ENCODE results near the gene PTGFR.

PTGFR gene, protein sequence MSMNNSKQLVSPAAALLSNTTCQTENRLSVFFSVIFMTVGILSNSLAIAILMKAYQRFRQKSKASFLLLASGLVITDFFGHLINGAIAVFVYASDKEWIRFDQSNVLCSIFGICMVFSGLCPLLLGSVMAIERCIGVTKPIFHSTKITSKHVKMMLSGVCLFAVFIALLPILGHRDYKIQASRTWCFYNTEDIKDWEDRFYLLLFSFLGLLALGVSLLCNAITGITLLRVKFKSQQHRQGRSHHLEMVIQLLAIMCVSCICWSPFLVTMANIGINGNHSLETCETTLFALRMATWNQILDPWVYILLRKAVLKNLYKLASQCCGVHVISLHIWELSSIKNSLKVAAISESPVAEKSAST

DNA sequence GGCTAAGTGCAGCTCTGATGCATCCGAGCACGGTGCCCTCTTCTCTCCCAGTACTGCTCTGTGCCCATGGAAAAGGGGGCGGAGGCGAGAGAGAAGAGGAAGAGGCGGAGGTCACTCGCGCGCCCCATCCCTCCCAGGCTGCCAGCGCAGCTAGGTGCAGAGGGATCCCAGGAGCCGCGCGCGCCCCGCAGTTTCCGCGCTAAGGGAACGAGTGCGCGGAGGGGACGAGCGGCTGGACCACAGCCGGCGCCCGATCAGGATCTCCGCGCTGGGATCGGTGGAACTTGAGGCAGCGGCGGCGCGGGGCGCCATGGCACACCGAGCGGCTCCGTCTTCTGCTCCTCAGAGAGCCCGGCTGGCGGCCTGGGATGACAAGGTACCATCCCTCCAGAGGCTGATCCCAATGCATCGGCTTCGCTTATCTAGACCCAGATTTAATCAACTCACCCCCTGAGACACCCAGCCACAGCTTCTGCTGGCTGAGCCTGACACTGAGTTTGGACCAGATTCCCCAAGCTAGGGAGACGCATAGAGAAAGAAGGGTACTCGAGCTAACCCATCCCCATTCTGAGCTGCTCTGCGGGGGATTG, at the start of gene PTGFR:
Gene PTGFR (plus strand): TSS at position 114 of the 590 bp plus-strand sequence. CDS start 1,770 bp downstream, outside the sequence.
- DNase-seq (ENCODE audit: low read depth) = no peak
- no peak within 1 kb of the TSS for H3K4me3 ChIP-seq (ENCODE audit: low read depth, low read length)
- TF ChIP-seq, protein P1, sequence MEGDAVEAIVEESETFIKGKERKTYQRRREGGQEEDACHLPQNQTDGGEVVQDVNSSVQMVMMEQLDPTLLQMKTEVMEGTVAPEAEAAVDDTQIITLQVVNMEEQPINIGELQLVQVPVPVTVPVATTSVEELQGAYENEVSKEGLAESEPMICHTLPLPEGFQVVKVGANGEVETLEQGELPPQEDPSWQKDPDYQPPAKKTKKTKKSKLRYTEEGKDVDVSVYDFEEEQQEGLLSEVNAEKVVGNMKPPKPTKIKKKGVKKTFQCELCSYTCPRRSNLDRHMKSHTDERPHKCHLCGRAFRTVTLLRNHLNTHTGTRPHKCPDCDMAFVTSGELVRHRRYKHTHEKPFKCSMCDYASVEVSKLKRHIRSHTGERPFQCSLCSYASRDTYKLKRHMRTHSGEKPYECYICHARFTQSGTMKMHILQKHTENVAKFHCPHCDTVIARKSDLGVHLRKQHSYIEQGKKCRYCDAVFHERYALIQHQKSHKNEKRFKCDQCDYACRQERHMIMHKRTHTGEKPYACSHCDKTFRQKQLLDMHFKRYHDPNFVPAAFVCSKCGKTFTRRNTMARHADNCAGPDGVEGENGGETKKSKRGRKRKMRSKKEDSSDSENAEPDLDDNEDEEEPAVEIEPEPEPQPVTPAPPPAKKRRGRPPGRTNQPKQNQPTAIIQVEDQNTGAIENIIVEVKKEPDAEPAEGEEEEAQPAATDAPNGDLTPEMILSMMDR (IDR thresholded peaks at IDR 0.05; ENCODE audit: low read depth, low read length, missing control alignments) = no peak

DNA sequence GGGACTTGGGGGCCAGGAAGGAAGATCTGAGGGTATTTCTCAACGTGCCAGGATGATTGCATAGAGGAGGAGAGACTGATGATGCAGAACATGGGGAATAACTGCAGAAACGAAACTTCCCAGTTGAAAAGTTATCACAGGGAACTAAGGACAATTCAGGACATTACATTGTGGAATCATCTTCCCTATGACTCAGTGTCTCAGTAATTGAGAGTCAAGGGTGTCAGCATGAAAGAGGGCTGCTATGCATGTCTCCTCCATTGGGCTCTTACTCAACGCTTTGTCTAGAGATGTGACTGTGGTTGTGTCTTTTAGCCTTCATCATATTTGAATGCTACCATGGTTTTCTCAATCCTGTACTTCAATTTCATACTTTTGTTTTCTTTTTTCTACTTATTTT, 48.9 kb upstream of the PTGFR start:
- TF ChIP-seq, protein P1 (IDR thresholded peaks at IDR 0.05; ENCODE audit: low read depth, low read length, missing control alignments) = no peak
- no peak overlapping the region for H3K4me3 ChIP-seq (ENCODE audit: low read depth, low read length)
- DNase-seq (ENCODE audit: low read depth) = no peak

DNA sequence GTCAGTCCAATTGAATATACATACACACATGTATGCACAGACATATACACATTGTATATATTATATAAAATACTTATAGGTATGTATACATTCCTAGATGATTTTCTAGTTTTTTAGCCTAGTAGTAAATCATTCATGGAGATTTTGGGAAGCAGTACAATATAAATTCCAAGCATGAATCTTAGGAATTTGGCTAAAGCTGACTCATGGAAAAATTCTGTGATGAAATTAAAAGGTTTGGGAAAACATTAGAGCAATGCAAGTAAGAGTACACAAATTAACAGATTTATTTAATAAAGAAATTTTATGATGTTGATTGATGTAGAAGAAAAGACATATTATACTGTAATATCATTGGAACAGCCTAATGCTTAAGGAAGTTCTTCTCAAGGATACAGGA, 43.7 kb upstream of the PTGFR start:
- H3K4me3 ChIP-seq (ENCODE audit: low read depth, low read length) = no peak overlapping the region
- TF ChIP-seq, protein P1 (IDR thresholded peaks at IDR 0.05; ENCODE audit: low read depth, low read length, missing control alignments) = no peak

DNA sequence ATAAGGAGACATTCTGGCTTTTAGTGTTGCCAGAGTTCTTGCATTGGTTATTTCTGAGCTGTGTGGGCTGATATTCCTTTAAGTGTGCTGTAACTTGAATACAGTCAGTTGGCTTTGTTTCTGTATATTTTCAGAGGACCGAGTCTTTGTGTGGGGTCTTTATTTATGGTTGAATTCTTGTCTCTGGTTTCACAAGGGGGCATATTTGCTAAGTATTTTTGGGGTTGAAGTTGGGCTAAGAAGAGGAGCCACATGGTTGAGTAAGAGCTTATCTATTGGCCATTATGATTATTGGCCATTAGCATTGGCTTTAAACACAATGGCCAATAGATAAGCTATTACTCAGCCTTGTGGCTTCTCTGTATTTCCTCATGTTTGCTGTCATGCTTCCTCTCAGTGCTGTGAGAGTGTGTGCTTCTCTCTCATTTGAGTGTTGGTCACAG, 26.3 kb upstream of the PTGFR start:
- DNase-seq (ENCODE audit: low read depth) = no peak
- H3K4me3 ChIP-seq (ENCODE audit: low read depth, low read length) = no peak overlapping the region
- TF ChIP-seq, protein P1 (IDR thresholded peaks at IDR 0.05; ENCODE audit: low read depth, low read length, missing control alignments) = no peak

More for the DNA sequence above, 43.7 kb upstream of the PTGFR start:
- DNase-seq (ENCODE audit: low read depth) = no peak

DNA sequence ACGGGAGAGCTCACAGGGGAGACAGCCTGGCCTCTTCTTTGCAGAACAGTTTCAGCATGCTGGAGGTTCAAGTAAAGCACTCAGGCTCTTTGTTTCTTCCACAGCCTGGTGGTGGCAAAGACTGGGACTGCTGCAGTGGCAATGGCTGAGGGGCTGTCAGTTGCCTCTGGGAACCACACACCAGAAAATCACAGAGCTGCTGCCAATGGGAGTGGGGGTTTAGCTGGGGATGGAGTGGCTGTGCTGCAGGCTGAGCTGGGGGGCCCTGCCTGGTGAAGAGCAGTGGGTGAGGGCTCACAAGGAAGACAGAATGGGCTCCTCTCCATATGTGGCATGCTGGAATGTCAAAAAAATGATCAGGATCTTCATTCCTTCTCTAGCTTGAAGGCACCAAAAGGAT, 25.6 kb upstream of the PTGFR start:
- TF ChIP-seq, protein P1 (IDR thresholded peaks at IDR 0.05; ENCODE audit: low read depth, low read length, missing control alignments) = no peak
- no peak overlapping the region for H3K4me3 ChIP-seq (ENCODE audit: low read depth, low read length)
- DNase-seq (ENCODE audit: low read depth) = no peak

DNA sequence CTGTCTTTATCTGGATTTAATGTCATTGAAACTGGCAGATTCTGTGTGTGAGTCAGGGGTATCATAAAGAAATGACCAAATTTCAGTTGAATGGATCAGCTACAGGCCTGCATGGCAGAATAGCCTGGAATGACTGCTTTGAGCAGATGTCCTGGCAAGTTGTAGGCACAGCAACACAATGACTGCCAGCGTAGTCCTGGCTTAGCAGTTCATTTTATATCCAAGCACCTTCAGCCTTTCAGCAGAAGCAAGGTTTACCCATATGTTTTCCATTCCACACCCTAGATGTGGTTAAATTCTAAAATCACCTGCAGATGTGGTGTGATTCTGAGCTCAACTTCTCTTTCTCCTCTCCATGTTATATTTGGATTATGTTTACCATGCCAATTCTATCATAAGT, 22.3 kb upstream of the PTGFR start:
- TF ChIP-seq, protein P1 (IDR thresholded peaks at IDR 0.05; ENCODE audit: low read depth, low read length, missing control alignments) = no peak
- H3K4me3 ChIP-seq (ENCODE audit: low read depth, low read length) = no peak overlapping the region
- DNase-seq (ENCODE audit: low read depth) = no peak

Measured in GM12864 (cell line).